ENCODE results near the gene PHB1. TPM values are rescaled to one million over a fixed set of nuclear protein-coding genes. Genes with fewer than 3 reads are reported as not detected.

The PHB1 gene
- total and polyA plus RNA-seq, 5 experiments from 2014 or later, result 61.8 to 196 (median 156) TPM

DNA sequence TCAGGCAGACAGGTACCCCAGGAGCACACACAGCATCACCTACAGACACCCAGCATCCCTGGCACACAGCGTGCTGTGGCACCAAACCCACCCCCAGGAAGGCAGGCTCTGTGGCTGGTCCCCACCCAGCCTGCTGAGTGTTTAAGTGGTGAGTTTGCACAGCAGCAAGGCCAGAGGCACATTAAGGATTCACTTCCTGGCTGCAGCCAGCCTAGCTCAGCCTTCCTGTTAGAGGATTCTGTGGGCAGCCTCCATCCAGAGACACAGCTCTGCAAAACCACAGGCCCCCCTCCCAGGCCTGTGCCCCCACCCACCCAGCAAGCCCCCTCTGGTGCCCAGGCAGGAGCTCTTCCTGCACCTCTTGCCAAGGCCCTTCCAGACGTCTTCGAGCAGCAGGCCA is 36.1 kb upstream of the PHB1 start:
- DNase-seq (no peak), ATAC-seq (no peak)
- Mint-ChIP-seq H3K27me3 (peaks cover 2 to 7% (median 4%) of the 10 kb centered on the region in 5 donors), H3K27ac (peak overlapping the region in 3 of 10 donors; percentile 4 to 38 (median 37)), H3K4me1 (peaks cover 8 to 22% (median 15%) of the 10 kb centered on the region in 4 donors), H3K36me3 (no peaks in the 10 kb centered on the region), H3K9me3 (no peaks in the 10 kb centered on the region), H3K4me3 (no peak overlapping the region)
- POLR2A ChIA-PET, result no interaction called here

GRCh38 chr17:49450181-49450580 is 35.5 kb upstream of the PHB1 start:
- no peak for ATAC-seq
- Mint-ChIP-seq H3K4me3 (no peak overlapping the region), H3K27ac (no peak overlapping the region), H3K9me3 (no peaks in the 10 kb centered on the region), H3K36me3 (no peaks in the 10 kb centered on the region), H3K27me3 (peaks cover 0 to 7% (median 4%) of the 10 kb centered on the region in 5 donors), H3K4me1 (peaks cover 8 to 22% (median 15%) of the 10 kb centered on the region in 4 donors)
- DNase-seq, result no peak
- POLR2A ChIA-PET, result no interaction called here

- Mint-ChIP-seq H3K4me3 (no peak overlapping the region), H3K36me3 (no peaks in the 10 kb centered on the region), H3K9me3 (no peaks in the 10 kb centered on the region), H3K4me1 (peaks cover 5 to 21% (median 15%) of the 10 kb centered on the region in 4 donors), H3K27ac (no peak overlapping the region), H3K27me3 (peaks cover under 1 to 11% (median 4%) of the 10 kb centered on the region in 5 donors)
- DNase-seq, result no peak
- no peak for ATAC-seq
- POLR2A ChIA-PET, result interaction anchor here (0.6 kb wide), 2 partner anchors 47 to 180 kb away, joined by 3 to 7 read pairs; no protein-coding TSS in a partner anchor
These were observed 33.1 kb upstream of the PHB1 start for GRCh38 chr17:49447628-49448302.

DNA sequence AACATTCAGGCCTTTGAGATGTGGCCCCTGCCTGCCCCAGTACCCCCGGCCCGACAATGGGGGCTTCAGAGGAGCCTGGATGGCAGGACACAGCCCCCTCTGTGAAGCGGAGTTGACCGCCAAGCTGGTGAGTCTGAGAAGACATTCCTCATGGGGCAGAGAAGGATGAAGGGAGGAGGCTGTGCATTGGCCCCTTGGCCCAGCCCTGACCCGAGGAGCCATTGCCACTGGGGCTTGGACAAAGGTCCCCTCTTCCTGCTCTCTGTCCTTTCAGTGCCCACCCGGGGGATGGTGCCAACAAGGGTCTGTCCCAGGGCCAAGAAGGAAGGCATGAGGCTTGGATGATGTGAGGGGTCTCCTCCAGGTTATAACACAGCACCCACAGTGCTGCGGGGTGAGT is 30.9 kb upstream of the PHB1 start:
- H3K27ac Mint-ChIP-seq, result no peak overlapping the region
- H3K4me1 Mint-ChIP-seq, result peaks cover 4 to 5% (median 4%) of the 10 kb centered on the region in 4 donors
- H3K36me3 Mint-ChIP-seq, result no peaks in the 10 kb centered on the region
- ATAC-seq, result no peak
- H3K27me3 Mint-ChIP-seq, result peaks cover 8 to 32% (median 14%) of the 10 kb centered on the region in 5 donors
- no peak overlapping the region for H3K4me3 Mint-ChIP-seq
- POLR2A ChIA-PET, result no interaction called here
- H3K9me3 Mint-ChIP-seq, result no peaks in the 10 kb centered on the region
- DNase-seq, result no peak

- Mint-ChIP-seq H3K27me3 (peaks cover 13 to 44% (median 17%) of the 10 kb centered on the region in 5 donors), H3K36me3 (no peaks in the 10 kb centered on the region), H3K4me3 (no peak overlapping the region), H3K27ac (no peak overlapping the region), H3K9me3 (no peaks in the 10 kb centered on the region), H3K4me1 (peaks cover 0 to 1% (median under 1%) of the 10 kb centered on the region in 4 donors)
- POLR2A ChIA-PET, result no interaction called here
- DNase-seq (no peak), ATAC-seq (no peak)
These were observed 29.7 kb upstream of the PHB1 start for GRCh38 chr17:49444384-49444783.

DNA sequence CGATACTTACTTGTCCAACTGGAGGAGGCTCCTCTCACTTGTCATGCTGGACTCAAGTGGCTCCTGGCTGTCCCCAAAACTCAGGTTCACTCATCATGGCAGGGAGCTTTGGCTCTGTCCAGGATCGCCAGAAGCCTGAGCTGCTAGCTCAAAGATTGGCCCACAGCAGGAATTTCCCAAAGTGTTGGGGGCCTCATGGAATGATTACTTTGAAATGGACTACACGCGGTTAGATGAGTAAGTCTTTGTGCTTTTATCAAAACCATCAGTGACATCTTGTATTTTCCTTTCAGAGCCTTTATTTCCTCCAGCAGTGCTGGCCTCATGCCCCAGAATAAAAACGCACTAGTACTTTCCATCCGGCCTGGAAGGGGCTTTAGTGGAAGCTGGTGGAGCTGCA is 29.2 kb upstream of the PHB1 start:
- no peak for DNase-seq
- peaks cover 18 to 50% (median 21%) of the 10 kb centered on the region in 5 donors for H3K27me3 Mint-ChIP-seq
- POLR2A ChIA-PET, result no interaction called here
- peaks cover 0 to 6% (median 2%) of the 10 kb centered on the region in 4 donors for H3K4me1 Mint-ChIP-seq
- no peak overlapping the region for H3K4me3 Mint-ChIP-seq
- H3K36me3 Mint-ChIP-seq, result no peaks in the 10 kb centered on the region
- no peaks in the 10 kb centered on the region for H3K9me3 Mint-ChIP-seq
- H3K27ac Mint-ChIP-seq, result no peak overlapping the region
- no peak for ATAC-seq

DNA sequence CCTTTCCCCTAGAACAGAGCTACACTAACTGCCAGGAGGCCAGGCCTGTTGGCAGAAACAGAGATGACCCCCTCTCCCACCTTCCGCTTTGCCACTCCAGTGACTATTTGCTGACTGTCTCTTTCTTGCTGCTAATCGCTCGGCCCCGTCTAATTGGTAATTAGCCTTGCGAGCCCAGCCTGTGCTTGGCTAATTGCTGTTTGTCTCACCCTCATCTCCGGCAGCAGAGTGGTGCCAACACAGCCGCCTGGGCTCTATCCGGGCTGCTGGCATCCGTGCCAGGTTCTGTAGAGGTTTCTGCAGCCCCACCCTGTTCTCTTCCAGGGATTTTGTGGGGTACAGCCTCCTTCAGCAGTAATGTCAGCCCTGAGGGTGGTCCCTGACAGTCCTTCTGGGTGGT is 27.4 kb upstream of the PHB1 start:
- Mint-ChIP-seq H3K4me1 (peaks cover 0 to 6% (median 2%) of the 10 kb centered on the region in 4 donors), H3K9me3 (no peaks in the 10 kb centered on the region), H3K4me3 (no peak overlapping the region), H3K27me3 (peaks cover 22 to 65% (median 32%) of the 10 kb centered on the region in 5 donors), H3K36me3 (no peaks in the 10 kb centered on the region), H3K27ac (peak overlapping the region in 2 of 10 donors; percentile 30 to 37)
- POLR2A ChIA-PET, result no interaction called here
- no peak for DNase-seq
- no peak for ATAC-seq

- POLR2A ChIA-PET, result no interaction called here
- Mint-ChIP-seq H3K36me3 (no peaks in the 10 kb centered on the region), H3K27me3 (peaks cover 23 to 70% (median 36%) of the 10 kb centered on the region in 5 donors), H3K27ac (peak overlapping the region in 2 of 10 donors; percentile 24 to 37), H3K9me3 (no peaks in the 10 kb centered on the region), H3K4me3 (no peak overlapping the region), H3K4me1 (peaks cover 0 to 6% (median 2%) of the 10 kb centered on the region in 4 donors)
- no peak for ATAC-seq
- no peak for DNase-seq
These were observed 26.9 kb upstream of the PHB1 start for GRCh38 chr17:49441578-49441977.

DNA sequence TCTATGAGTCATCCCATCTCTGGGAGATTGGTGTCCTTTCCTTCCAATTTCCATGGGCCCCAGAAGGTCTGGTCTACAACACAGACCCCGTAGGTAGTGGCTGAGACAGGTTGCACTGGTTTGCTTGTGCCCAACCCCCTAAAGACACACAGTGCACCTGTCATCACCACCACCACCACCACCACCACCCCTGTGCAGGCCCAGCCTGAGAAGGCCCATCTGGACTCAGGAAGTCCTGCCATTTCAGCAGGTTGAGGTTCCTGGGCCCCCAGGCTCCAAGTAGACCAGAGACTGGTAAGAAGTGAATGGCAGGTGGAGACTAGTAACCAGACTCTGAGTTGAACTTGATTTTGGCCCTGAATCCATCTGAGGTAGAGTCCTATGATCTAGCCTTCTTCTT is 25.9 kb upstream of the PHB1 start:
- H3K9me3 Mint-ChIP-seq, result no peaks in the 10 kb centered on the region
- no peaks in the 10 kb centered on the region for H3K36me3 Mint-ChIP-seq
- H3K27ac Mint-ChIP-seq, result peak overlapping the region in 1 of 10 donors; percentile 37
- no peak for ATAC-seq
- H3K4me1 Mint-ChIP-seq, result peaks cover 0 to 6% (median 2%) of the 10 kb centered on the region in 4 donors
- POLR2A ChIA-PET, result no interaction called here
- no peak for DNase-seq
- H3K4me3 Mint-ChIP-seq, result no peak overlapping the region
- H3K27me3 Mint-ChIP-seq, result peaks cover 26 to 80% (median 44%) of the 10 kb centered on the region in 5 donors

DNA sequence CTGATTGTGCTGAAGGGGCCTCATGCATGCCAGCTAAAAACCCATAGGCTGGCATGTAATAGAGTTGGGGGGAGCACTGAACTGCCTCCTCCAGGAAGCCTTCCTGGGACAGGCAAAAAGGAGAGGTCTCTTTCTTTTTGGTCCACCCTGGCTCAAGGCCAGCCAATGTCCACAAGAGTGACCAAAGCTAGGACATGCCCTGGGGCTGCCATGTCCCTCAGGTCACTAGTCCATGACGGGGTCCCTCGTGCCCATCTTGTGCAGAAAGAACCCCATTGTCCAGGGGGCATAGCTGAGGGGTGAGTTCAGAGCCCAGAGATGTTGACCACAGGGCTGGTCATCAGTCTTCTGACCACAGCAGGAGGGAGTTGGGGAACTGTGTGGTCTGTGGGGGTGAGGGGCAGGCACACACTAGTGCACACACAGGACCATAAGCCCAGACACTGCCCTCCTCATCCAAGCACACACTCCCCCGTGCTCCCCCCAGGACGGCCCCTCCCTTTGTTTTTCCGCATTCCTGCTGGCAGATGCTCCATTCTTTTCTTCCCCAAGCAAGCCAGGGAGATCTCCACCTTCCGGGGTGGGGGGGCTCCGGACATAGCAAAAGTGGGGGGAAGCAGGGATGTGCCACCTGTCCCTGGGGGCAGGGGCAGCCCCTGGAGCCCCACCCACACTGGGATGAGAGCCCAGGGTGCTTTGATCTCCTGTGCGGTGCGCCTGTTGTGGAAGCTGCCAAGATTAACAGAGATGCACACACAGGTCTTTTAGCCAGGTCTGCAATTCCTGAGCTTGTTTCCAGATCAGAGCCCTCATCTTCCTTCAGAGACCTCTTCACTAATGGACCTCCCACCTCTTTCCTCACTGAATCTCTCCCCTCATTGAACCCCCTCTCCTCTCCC is 25.2 kb upstream of the PHB1 start:
- no peak overlapping the region for H3K4me3 Mint-ChIP-seq
- DNase-seq (no peak), ATAC-seq (no peak)
- H3K27me3 Mint-ChIP-seq, result peaks cover 24 to 81% (median 44%) of the 10 kb centered on the region in 5 donors
- no peaks in the 10 kb centered on the region for H3K36me3 Mint-ChIP-seq
- POLR2A ChIA-PET, result no interaction called here
- H3K4me1 Mint-ChIP-seq, result peaks cover 0 to 6% (median 2%) of the 10 kb centered on the region in 4 donors
- no peak overlapping the region for H3K27ac Mint-ChIP-seq
- H3K9me3 Mint-ChIP-seq, result no peaks in the 10 kb centered on the region

DNA sequence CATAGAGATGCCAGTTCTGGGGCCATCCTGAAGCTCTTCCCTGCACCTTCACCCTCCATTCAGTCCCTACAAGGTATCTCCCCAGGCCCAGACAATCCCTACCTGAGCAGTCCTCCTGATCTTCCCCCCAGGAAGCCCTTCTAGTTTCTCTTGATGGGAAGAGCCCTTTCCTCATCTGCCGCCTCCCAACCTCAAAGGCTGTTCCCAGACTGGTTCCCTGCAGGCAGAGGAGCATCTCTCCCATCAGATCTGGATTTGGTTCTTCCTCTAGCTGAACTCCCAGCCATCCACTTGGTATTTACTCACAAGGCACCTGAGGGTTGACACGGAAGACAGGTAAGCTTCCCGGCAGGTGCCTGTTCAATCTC is 24.6 kb upstream of the PHB1 start:
- Mint-ChIP-seq H3K4me3 (no peak overlapping the region), H3K27me3 (peaks cover 24 to 81% (median 44%) of the 10 kb centered on the region in 5 donors), H3K27ac (peak overlapping the region in 1 of 10 donors; percentile 18), H3K36me3 (no peaks in the 10 kb centered on the region), H3K4me1 (peaks cover 0 to 6% (median 2%) of the 10 kb centered on the region in 4 donors), H3K9me3 (no peaks in the 10 kb centered on the region)
- no peak for DNase-seq
- POLR2A ChIA-PET, result no interaction called here
- ATAC-seq, result no peak

- Mint-ChIP-seq H3K9me3 (no peaks in the 10 kb centered on the region), H3K27me3 (peaks cover 24 to 78% (median 44%) of the 10 kb centered on the region in 5 donors), H3K4me1 (peaks cover 0 to 6% (median 2%) of the 10 kb centered on the region in 4 donors), H3K27ac (peak overlapping the region in 1 of 10 donors; percentile 18), H3K36me3 (no peaks in the 10 kb centered on the region), H3K4me3 (no peak overlapping the region)
- no peak for ATAC-seq
- POLR2A ChIA-PET, result interaction anchor here (0.6 kb wide), 1 partner anchor 559 kb away, joined by 3 read pairs; no protein-coding TSS in a partner anchor
- no peak for DNase-seq
These were observed 24.0 kb upstream of the PHB1 start for GRCh38 chr17:49438436-49439278.
